Neural crest cell (in vitro differentiated cells): ENCODE results near the gene SERTAD2. TPM values are rescaled to one million over a fixed set of nuclear protein-coding genes. Genes with fewer than 3 reads are reported as not detected.

Source experiments
- DNase-seq: peaks from one replicate; pipeline ENCODE4 v3.0.0; 2021; ENCODE audit warnings: low read depth, mixed read lengths, low spot score
- H3K27ac Mint-ChIP-seq: one replicate; pipeline ENCODE4 v1.8.0; 2021; ENCODE audit warnings: mild to moderate bottlenecking, mixed read lengths; ENCODE audit not compliant: unreplicated experiment
- H3K27me3 Mint-ChIP-seq: 2 replicates; pipeline ENCODE4 v1.8.0; 2021; ENCODE audit warnings: low read depth, mild to moderate bottlenecking, mixed read lengths
- H3K36me3 Mint-ChIP-seq: 2 replicates; pipeline ENCODE4 v1.8.0; 2021; ENCODE audit warnings: low read depth, mild to moderate bottlenecking, mixed read lengths
- H3K4me1 Mint-ChIP-seq: 2 replicates; pipeline ENCODE4 v1.8.0; 2021; ENCODE audit warnings: mixed read lengths
- H3K4me3 Mint-ChIP-seq: one replicate; pipeline ENCODE4 v1.8.0; 2021; ENCODE audit warnings: mild to moderate bottlenecking, mixed read lengths
- H3K9me3 Mint-ChIP-seq: 2 replicates; pipeline ENCODE4 v1.8.0; 2021; ENCODE audit warnings: mixed read lengths
- total RNA-seq: library from RNA; stranded (reverse); gene quantifications from 2 replicates; pipeline ENCODE4 v1.2.1, GENCODE V29; 2021
- TF ChIP-seq, protein P1 (sequence below): fragments of 200-600 bp; sonication (generic); conservative IDR thresholded peaks from 2 replicates; pipeline ENCODE4 v1.5.0; 2021; ENCODE audit warnings: antibody characterized with exemption, mild to moderate bottlenecking

The SERTAD2 gene
- total RNA-seq, 1 donor from 2014 or later: 16.8 TPM

DNA sequence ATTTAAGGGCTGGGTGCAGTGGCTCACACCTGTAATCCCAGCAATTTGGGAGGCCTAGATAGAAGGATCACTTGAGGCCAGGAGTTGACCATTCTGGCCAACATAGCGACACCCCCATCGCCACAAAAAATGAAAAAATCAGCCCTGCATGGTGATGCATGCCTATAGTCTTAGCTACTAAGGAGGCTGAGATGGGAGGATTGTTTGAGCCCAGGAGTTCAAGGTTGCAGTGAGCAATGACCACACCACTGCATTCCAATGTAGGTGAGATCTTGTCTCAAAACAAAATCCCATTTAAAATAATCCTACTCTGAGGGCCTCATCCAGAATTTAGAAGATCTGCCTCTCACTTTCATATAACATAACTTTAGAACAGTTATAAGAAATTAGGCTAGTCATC lies 2.7 kb upstream of the SERTAD2 start:
- Mint-ChIP-seq H3K4me3 (peak overlapping the region; percentile 32), H3K27ac (no peak overlapping the region), H3K4me1 (peaks cover 37% of the 10 kb centered on the region), H3K36me3 (no peaks in the 10 kb centered on the region), H3K9me3 (no peaks in the 10 kb centered on the region), H3K27me3 (no peaks in the 10 kb centered on the region)
- TF ChIP-seq, protein P1, sequence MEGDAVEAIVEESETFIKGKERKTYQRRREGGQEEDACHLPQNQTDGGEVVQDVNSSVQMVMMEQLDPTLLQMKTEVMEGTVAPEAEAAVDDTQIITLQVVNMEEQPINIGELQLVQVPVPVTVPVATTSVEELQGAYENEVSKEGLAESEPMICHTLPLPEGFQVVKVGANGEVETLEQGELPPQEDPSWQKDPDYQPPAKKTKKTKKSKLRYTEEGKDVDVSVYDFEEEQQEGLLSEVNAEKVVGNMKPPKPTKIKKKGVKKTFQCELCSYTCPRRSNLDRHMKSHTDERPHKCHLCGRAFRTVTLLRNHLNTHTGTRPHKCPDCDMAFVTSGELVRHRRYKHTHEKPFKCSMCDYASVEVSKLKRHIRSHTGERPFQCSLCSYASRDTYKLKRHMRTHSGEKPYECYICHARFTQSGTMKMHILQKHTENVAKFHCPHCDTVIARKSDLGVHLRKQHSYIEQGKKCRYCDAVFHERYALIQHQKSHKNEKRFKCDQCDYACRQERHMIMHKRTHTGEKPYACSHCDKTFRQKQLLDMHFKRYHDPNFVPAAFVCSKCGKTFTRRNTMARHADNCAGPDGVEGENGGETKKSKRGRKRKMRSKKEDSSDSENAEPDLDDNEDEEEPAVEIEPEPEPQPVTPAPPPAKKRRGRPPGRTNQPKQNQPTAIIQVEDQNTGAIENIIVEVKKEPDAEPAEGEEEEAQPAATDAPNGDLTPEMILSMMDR: no peak
- DNase-seq: no peak

DNA sequence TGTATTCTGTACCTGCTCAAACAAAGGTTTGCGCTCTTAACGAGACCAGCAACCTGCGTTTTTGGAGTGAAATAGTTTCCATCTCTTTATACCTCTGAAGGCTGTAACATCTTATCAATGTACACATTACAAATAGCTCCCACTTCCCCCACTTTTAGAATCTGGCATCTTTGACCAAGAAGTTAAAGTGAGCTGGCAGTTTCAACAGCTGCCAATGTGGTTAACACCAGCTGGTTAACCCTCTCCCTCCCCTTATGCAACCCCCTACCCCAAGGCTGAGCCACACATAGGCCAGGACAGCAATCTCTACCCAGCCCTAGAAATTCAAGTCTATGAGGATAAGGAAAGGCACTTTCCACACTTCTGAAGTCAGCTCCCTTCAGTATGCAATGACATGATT lies 2.2 kb upstream of the SERTAD2 start:
- Mint-ChIP-seq H3K4me1 (peaks cover 41% of the 10 kb centered on the region), H3K27ac (no peak overlapping the region), H3K4me3 (peak overlapping the region; percentile 95), H3K27me3 (no peaks in the 10 kb centered on the region), H3K9me3 (no peaks in the 10 kb centered on the region), H3K36me3 (no peaks in the 10 kb centered on the region)
- TF ChIP-seq, protein P1: no peak
- no peak for DNase-seq

DNA sequence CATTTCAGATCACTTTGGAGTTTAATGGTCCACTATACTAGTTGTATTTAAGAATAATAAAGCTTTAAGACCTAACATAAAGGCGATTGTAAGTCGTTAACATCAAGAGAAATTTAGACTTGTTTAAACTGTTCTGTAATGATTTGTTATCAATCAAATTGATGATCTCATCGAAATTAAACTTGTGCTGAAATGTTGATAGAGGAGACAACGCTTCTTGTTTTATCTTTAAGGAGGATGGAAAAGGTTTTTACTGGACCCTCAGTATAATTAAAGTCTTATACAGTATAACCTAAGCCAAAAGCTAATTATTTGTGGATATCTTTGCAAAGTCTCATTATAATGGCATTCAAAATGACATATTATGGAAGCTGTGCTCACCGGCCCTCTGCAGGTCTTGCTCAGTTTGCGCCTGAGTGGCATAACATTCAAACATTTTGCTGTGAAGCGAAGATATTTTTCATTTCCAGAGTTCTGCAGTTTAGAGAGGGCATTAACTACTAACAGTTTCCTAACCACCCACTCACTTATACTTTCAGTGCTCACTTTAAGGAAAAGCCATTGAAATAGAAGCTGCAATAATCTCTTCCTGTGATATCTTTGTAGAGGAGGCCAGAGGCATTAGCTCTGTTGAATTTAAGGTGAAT lies 1.4 kb upstream of the SERTAD2 start:
- H3K36me3 Mint-ChIP-seq: no peaks in the 10 kb centered on the region
- H3K9me3 Mint-ChIP-seq: no peaks in the 10 kb centered on the region
- H3K27ac Mint-ChIP-seq: peak overlapping the region; percentile 32
- DNase-seq: no peak
- peak overlapping the region; percentile 95 for H3K4me3 Mint-ChIP-seq
- peaks cover 48% of the 10 kb centered on the region for H3K4me1 Mint-ChIP-seq
- TF ChIP-seq, protein P1: peak; percentile 57
- H3K27me3 Mint-ChIP-seq: no peaks in the 10 kb centered on the region

DNA sequence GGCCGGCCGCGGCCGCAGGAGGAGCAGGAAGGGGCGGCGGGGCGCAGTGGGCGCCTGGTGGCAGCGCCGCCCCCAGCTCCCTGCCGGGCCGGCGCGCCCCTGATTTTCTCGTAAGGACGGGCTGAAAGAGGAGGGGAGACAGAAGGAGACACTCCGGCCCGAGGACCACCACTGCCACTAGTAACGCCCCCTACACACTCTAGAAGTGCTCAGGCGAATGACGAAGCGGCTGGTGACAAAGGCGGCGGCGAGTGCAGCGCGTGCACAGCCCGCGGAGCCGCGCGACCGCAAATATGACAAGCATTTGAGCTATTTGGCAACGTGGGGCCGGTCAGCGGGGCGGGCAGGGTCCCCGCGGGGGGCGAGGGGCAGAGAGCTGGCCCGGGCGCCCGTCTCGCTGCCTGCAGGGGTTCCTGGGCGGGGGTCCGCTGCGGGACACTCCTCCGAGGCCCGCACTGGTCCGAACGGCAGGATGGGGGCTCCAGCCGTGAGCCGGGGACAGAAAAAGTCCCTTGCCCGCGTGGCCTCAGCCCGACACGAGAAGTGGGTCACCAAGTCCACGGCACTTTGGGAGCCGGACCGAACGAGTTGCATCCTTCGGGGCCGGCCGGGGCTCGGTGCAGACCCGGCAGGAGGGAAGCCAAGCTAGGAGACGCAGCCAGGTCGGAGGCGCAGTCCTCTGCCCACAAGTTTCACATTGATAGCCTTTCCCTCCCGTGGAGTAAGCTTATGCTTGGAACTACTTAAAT lies 524 bp upstream of the SERTAD2 start:
- Mint-ChIP-seq H3K9me3 (no peaks in the 10 kb centered on the region), H3K4me3 (peak overlapping the region; percentile 95), H3K36me3 (no peaks in the 10 kb centered on the region), H3K27me3 (no peaks in the 10 kb centered on the region), H3K4me1 (peaks cover 50% of the 10 kb centered on the region), H3K27ac (peak overlapping the region; percentile 95)
- TF ChIP-seq, protein P1: no peak
- DNase-seq: peak; percentile 72

DNA sequence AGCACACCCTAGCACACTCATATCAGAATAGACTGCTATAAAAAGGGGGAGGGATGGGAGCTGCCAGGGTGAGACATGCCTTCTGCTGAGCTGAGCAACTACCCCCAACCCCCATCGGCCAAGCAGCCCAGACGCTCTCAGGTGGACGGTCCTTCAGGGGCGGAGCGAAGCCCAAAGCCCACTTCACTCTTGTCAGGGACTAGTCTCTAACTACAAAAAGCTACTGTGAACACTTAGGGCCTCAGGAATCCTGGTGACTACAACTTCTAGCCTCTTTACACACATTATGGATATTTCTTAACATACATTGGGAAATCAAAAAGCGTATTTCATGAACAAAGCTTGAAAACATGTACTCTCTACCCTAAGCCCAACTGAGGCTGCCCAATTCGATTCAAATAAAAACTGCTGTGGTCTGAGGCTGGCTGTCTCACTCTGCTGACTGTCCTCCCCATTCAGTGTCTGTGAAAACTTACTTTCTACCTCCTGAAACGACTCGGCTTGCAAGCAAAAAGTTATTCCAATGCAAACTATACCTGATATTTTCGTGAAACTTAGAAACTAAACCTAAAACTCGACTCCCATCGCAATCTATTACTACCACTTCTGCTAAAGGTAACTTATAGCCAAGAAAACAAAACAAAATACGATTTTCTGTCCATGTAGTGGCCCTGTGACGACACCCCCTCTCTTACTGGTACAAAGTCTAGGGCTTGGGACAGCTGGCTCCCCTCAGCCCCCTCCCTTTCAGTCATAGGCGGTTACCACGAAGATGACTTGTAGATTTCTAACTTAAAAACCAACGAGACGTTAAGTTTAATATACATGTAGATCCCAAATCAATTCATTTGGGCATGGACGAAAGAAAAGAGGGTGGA lies 1.2 kb downstream of the SERTAD2 start:
- TF ChIP-seq, protein P1: no peak
- Mint-ChIP-seq H3K9me3 (no peaks in the 10 kb centered on the region), H3K36me3 (no peaks in the 10 kb centered on the region), H3K27me3 (no peaks in the 10 kb centered on the region), H3K4me1 (peaks cover 58% of the 10 kb centered on the region), H3K27ac (peak overlapping the region; percentile 35), H3K4me3 (peak overlapping the region; percentile 89)
- no peak for DNase-seq
